Left colon (tissue), 2 donors: Measurements from ENCODE around the gene GABRG3. TPM values are rescaled to one million over a fixed set of nuclear protein-coding genes. Genes with fewer than 3 reads are reported as not detected.

Source experiments
- ATAC-seq: fragments of 200-7000 bp; cut with Tn5 transposase; one replicate; pipeline ENCODE4 v1.9.1; 2020; ENCODE audit warnings: mild to moderate bottlenecking, moderate library complexity
- DNase-seq, 2 donors: peaks; one replicate each; pipeline ENCODE4 v3.0.0-alpha.2; 2020
- intact Hi-C, 2 donors: fragments of 100-400 bp; cut with DNase I in 1 of 2; cut with micrococcal nuclease in 1 of 2; formaldehyde crosslinking; loops; one replicate each; pipeline versions ENCODE4 v1.11.2 to v1.14.0; 2022; cut with DNase I, micrococcal nuclease
- total RNA-seq, 2 donors: library from RNA; stranded (reverse); fragmentation: NEBNext Ultra II Directional; extraction: Animal tissue kit (Norgen Biotek cat#: 25700); gene quantifications; one replicate each; pipeline ENCODE4 v1.2.1, GENCODE V29; 2021
- donor health status: DM: no; HTN: no; CAD: no.
- donor health status: DM: yes; HTN: yes; CAD: no.

The GABRG3 gene
- total RNA-seq, 2 donors from 2014 or later: not detected

GRCh38 chr15:27545494-27546255 lies 574.7 kb downstream of the GABRG3 start:
- ATAC-seq: no peak
- DNase-seq: no peak
- intact Hi-C loops: loop anchor here in 1 of 2 donors (10.0 kb wide), 1 partner anchor 61 kb away; no protein-coding TSS in a partner anchor

DNA sequence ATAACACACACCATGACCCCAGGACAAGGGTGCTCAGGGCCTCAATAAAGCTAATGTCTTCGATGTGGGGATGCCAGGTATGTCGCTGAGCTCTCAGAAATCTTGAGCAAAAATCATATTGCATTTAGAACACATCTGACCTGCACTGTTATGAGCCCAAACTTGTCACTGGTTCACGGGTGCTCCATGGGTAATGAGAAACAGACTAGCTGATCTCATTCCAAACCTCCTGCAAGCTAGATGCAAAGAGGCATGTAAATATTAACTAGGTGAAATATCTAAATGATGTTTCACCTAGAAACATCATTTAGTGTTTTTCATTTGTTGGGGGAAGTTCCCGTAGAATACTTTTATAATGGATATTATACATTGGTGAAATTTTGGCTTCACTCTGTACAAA lies 578.8 kb downstream of the GABRG3 start:
- ATAC-seq: no peak
- intact Hi-C loops: loop anchor here in 1 of 2 donors (10.0 kb wide), 1 partner anchor 65 kb away; no protein-coding TSS in a partner anchor
- DNase-seq: no peak

DNA sequence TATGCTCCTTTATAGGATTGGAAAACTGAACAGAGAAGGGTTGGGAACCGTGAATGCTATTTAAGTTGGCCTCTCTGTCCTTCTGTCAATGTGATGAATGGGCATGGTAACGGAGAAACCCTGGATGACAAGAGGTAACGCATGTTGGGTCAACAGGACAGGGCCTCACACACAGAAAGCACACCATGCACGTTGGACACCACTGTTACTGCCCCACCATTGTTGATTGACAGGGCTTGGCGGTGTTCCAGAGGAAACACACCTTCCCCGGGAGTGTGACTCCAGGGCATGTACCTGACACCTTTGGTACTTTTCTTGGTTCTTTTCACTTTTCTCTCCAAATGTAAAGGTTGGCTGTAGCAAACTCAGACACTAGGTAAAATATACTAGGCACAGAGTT lies 579.7 kb downstream of the GABRG3 start:
- ATAC-seq (no peak), DNase-seq (no peak)
- intact Hi-C loops: no loop called here

DNA sequence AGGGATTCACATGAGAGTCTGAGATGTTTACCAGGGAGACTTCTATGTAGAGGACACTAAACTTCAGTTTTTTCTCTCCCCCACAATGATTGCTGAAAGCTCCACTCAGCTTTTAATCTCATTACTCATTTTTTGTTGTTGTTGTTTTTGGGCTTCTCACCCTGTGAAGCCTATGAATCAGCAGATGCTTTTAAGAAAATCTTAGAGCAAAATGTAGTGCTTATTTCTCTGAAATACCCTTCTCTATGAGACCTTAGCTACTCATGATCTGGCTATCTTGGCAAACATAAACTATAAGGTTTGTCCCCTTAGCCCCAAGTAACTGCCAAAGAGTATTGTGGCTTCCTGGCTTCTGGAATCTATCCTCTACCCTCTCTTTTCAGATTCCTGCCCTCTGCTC lies 590.8 kb downstream of the GABRG3 start:
- ATAC-seq (no peak), DNase-seq (no peak)
- intact Hi-C loops: no loop called here

DNA sequence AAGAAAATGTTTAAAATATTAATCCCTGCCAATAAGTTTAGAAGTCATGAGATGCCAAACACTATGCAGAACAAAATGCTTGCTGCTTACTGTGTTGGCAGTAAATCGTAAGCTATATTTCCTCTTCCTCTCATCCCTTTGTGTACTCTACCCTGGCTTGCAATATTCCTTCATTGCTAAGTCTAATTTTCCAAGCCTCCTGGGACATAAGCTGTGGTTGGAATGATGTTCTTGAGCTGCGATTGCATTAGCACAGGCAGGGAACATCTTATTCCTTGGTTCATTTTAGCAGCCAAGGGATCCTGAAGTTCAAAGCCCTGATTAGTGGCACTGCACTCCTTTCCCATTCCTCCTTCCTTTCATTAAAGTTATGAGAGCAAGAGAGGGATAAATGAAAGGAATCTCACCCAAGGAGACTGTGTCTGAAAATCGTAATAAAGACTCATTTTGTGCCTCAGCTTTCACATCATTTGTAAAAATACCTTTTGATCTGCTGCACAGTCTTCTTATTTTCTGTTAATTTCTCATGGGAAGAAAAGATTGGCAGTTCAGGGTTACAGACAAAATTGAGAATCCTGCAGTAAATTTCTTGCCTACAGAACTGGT lies 592.9 kb downstream of the GABRG3 start:
- no peak for ATAC-seq
- intact Hi-C loops: no loop called here
- no peak for DNase-seq

DNA sequence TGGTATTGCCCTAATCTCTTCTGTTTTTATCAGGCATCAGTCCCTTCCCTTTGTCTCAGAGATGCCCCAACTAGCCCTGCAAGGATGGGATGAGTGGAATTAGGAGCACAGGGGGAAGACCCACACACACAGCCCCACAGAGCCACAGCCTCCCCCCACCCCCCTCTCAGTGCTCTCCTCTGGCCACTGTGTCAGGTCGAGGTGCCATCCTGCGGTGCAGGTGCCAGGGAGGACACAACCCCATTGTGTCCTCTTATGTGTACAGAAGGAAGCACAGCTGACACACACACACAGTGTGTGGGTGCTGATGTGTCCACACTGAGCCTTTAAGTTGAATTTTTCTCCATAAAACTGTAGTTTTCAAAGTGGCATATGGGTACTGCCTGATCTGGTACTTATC lies 593.7 kb downstream of the GABRG3 start:
- ATAC-seq: no peak
- no peak for DNase-seq
- intact Hi-C loops: no loop called here

- DNase-seq (no peak), ATAC-seq (no peak)
- intact Hi-C loops: no loop called here
Observed at GRCh38 chr15:27570746-27571145, 599.8 kb downstream of the GABRG3 start.

GRCh38 chr15:27573805-27574485 lies 603.0 kb downstream of the GABRG3 start:
- intact Hi-C loops: no loop called here
- ATAC-seq (no peak), DNase-seq (no peak)

- DNase-seq (no peak), ATAC-seq (no peak)
- intact Hi-C loops: no loop called here
Observed at GRCh38 chr15:27574541-27575054, 603.6 kb downstream of the GABRG3 start.

GRCh38 chr15:27575521-27575920 lies 604.5 kb downstream of the GABRG3 start:
- intact Hi-C loops: no loop called here
- DNase-seq (no peak), ATAC-seq (no peak)

DNA sequence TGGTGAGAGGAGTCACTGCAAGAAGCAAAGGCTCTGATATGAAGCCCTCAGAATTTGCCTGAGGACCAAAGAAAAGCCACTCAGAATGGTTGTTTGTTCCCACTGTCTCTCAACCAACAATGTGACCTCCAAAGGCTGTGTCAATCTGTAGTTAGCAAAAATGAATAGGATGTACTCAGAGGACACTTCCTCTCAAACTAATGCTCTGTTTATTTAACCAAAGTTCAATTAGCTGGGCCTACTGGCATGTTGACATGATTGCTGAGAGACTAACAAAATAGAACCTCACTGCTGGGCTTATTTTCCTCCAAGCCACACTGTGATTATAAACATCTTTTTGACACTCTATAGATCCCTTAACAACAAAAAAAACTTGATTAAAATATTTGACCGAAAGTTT lies 605.6 kb downstream of the GABRG3 start:
- no peak for ATAC-seq
- intact Hi-C loops: no loop called here
- no peak for DNase-seq

DNA sequence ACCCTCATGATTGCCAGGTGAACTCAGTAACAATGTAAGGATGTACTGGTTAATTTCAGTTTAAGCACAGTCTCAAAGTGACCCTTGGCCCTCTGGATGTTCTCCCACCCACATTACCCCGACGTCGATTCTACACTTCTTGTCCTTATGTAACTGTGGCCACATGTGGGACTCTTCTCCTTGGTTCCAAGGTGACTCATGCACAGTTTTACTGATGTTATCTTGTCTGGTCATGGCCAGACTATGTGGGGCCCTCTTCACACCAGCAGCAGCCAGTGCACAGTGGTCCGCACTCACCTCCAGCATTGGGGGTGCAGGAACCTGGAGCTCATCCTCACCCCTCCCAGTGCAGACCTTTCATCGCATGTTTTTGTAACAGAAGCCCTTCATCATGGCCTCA lies 608.8 kb downstream of the GABRG3 start:
- DNase-seq: no peak
- ATAC-seq: no peak
- intact Hi-C loops: no loop called here

DNA sequence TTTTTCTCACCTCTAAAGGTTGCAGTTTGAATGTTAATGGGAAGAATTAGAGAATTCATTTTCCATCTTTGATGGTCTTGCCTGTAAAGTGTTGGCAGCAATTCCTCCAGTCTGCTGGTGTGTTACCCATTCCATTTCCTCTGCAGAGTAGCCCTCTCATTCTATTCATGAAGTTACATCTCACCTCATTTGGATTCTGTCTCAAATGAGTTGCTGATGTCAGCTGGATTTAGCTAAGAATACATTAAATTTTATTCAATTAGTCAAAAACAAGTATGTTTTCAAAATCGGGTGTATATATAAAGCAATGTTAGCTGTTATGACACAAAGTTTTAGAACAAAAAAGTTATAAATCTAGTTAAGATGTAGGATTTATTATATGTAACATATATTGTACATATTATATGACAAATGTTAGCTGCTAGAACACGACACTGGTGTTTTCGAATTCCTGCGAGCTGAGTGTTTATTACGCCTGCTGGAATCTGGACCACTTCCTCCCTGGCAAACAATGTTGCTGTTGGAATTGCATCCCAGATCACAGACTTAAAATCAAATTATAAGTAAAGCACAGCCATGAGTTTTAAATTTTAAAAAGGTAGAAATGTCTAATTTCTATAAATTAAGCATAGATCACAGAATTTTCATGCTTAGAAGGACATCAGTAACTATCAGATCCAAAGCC lies 611.9 kb downstream of the GABRG3 start:
- no peak for ATAC-seq
- DNase-seq: no peak
- intact Hi-C loops: no loop called here

- no peak for ATAC-seq
- DNase-seq: no peak
- intact Hi-C loops: no loop called here
Observed at GRCh38 chr15:27583651-27584050, 612.7 kb downstream of the GABRG3 start.

DNA sequence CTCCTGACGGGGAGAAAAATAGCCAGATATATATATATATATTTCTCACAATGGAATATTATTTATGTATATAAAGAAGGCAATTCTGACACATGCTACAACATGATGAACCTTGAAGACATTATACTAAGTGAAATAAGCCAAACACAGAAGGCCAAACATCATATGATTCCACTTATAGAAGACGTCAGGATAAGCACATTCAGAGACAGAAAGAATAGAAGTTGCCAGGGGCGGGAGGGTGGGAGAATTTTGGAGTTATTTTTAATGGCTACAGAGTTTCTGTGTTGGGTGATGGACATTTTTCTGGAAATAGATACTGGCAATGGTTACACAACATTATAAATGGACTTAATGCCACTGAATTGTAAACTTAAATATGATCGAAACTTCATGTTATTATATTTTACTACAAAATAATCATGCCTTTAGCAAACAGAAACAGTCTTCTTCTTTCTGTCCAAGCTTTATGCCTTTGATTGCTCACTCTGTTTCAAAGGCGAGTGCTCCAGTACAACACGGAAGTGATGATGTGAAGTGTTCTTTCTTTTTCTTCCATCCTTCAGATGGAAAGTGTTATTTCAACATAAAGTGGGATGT lies 614.2 kb downstream of the GABRG3 start:
- ATAC-seq: no peak
- intact Hi-C loops: no loop called here
- DNase-seq: no peak

DNA sequence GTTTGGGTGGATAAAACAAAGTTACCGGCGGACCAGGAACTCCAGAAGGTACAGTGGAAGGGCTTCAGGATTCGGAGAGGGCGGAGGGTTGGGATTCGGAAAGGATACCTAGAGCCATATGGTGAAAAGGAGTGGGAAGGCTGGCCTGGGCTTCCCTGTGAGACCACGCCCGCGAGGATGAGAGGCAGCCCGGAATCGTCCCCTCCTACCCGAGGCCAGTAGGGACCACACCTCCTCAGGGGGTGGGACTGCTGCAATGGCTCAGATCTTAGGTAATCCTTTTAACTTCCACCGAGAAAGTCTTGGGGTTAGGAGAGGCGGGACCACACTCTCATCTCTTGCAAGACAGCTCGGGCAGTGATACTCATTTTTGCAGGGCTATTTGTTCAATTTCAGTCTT lies 616.8 kb downstream of the GABRG3 start:
- no peak for ATAC-seq

GRCh38 chr15:27589260-27589659 lies 618.3 kb downstream of the GABRG3 start:
- DNase-seq (no peak), ATAC-seq (no peak)
- intact Hi-C loops: no loop called here

More for the DNA sequence above, 616.8 kb downstream of the GABRG3 start:
- intact Hi-C loops: no loop called here
- DNase-seq: no peak

- DNase-seq (no peak), ATAC-seq (no peak)
- intact Hi-C loops: no loop called here
Observed at GRCh38 chr15:27589782-27590181, 618.8 kb downstream of the GABRG3 start.
